ENCODE results near the gene APC.
A peak's percentile ranks its signal among the peaks of the same experiment; 100 is the strongest.

The APC gene

DNA sequence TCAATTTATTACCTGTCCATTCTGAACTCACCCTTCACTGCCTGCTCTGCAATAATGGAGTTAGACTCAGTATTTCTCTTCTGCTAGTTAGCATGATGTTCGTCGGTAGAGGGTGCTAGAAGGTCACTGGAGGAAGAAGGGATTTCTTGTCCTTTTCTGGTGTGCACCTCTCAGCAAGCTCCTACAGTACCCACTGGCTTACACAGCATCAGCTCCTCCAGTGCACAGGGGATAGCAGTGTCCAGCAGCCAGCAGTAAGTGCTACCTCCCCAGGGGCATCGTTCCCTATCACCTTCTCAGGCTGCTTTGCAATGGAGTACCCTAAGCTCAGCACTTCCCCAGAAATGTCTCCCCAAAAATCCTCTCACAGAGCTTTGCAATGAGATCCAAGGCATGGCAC is 45.9 kb upstream of the APC start (continued):
- TF ChIP-seq ZNF2 (tag by site-specific recombination; IDR thresholded peaks at IDR 0.05) = peak; percentile 35; the same call in 1 of the 2 replicates
- no peak for TF ChIP-seq ZNF341 (tag by site-specific recombination; IDR thresholded peaks at IDR 0.05; ENCODE audit: low read depth)
- TF ChIP-seq ZSCAN4 (tag by site-specific recombination; IDR thresholded peaks at IDR 0.05) = 0 out of 2 replicates have a peak, but pooled peaks have one; percentile 15
- peak; percentile 55 for TF ChIP-seq ZIC2 (tag by site-specific recombination; IDR thresholded peaks at IDR 0.05)
- TF ChIP-seq MZF1 (tag by site-specific recombination; IDR thresholded peaks at IDR 0.05; ENCODE audit: borderline replicate concordance) = peak; percentile 73; the same call in 1 of the 2 replicates
- peak; percentile 90; the same call in 1 of the 2 replicates for TF ChIP-seq TRIM28 (IDR thresholded peaks at IDR 0.05; ENCODE audit: borderline replicate concordance, low read length)
- TF ChIP-seq ZNF747 (tag by site-specific recombination; IDR thresholded peaks at IDR 0.05) = no peak
- TF ChIP-seq ZNF629 (tag by site-specific recombination; IDR thresholded peaks at IDR 0.05) = no peak
- TF ChIP-seq ZNF223 (tag by site-specific recombination; IDR thresholded peaks at IDR 0.05) = no peak
- TF ChIP-seq ZFP41 (tag by site-specific recombination; IDR thresholded peaks at IDR 0.05; ENCODE audit: borderline replicate concordance) = no peak
- peak; percentile 65; the same call in 1 of the 2 replicates for TF ChIP-seq ZSCAN30 (tag by site-specific recombination; IDR thresholded peaks at IDR 0.05)

GRCh38 chr5:112692472-112692871 is 45.2 kb upstream of the APC start:
- POLR2A ChIA-PET = interaction anchor here (1.0 kb wide), 1 partner anchor 15 kb away, joined by 4 read pairs; no protein-coding TSS in a partner anchor
- Histone ChIP-seq H3K36me3 (ENCODE audit: control insufficient read depth in 2 of 2, insufficient read depth in 1 of 2, low read length in 2 of 2) (no peaks in the 10 kb centered on the region), H3K4me3 (ENCODE audit: low read depth, low read length) (no peak overlapping the region), H3K4me1 (ENCODE audit: control insufficient read depth, insufficient read depth, low read length) (no peaks in the 10 kb centered on the region), H3K9me3 (ENCODE audit: control insufficient read depth, insufficient read depth, low read depth, low read length) (no peaks in the 10 kb centered on the region), H3K27ac (ENCODE audit: extremely low read depth, low read depth, low read length) (no peak overlapping the region)
- CTCF ChIA-PET = interaction anchor here (0.6 to 8.7 kb wide), 25 partner anchors 9 to 914 kb away, joined by 3 to 152 read pairs (median 4); no protein-coding TSS in a partner anchor
- TF ChIP-seq ZNF324 (tag by site-specific recombination; IDR thresholded peaks at IDR 0.05) (no peak), ZNF626 (tag by site-specific recombination; IDR thresholded peaks at IDR 0.05) (no peak), ZNF513 (tag by site-specific recombination; IDR thresholded peaks at IDR 0.05) (no peak), REST (tag by site-specific recombination; IDR thresholded peaks at IDR 0.05) (no peak), ZNF202 (tag by site-specific recombination; IDR thresholded peaks at IDR 0.05; ENCODE audit: borderline replicate concordance) (no peak), ZNF266 (tag by site-specific recombination; IDR thresholded peaks at IDR 0.05; ENCODE audit: low read depth) (no peak), KLF7 (tag by site-specific recombination; IDR thresholded peaks at IDR 0.05; ENCODE audit: borderline replicate concordance) (no peak), KLF17 (tag by site-specific recombination; IDR thresholded peaks at IDR 0.05) (no peak), ZNF404 (tag by site-specific recombination; IDR thresholded peaks at IDR 0.05) (no peak), TCF7L2 (IDR thresholded peaks at IDR 0.05; ENCODE audit: borderline replicate concordance, low read depth, low read length) (no peak), KLF10 (tag by site-specific recombination; IDR thresholded peaks at IDR 0.05) (no peak), ZNF664 (tag by site-specific recombination; IDR thresholded peaks at IDR 0.05) (no peak)
- TF ChIP-seq, protein P1, sequence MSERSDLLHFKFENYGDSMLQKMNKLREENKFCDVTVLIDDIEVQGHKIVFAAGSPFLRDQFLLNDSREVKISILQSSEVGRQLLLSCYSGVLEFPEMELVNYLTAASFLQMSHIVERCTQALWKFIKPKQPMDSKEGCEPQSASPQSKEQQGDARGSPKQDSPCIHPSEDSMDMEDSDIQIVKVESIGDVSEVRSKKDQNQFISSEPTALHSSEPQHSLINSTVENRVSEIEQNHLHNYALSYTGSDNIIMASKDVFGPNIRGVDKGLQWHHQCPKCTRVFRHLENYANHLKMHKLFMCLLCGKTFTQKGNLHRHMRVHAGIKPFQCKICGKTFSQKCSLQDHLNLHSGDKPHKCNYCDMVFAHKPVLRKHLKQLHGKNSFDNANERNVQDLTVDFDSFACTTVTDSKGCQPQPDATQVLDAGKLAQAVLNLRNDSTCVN (tag by site-specific recombination; optimal IDR thresholded peaks at IDR 0.05) = no peak
- TF ChIP-seq, protein P2, sequence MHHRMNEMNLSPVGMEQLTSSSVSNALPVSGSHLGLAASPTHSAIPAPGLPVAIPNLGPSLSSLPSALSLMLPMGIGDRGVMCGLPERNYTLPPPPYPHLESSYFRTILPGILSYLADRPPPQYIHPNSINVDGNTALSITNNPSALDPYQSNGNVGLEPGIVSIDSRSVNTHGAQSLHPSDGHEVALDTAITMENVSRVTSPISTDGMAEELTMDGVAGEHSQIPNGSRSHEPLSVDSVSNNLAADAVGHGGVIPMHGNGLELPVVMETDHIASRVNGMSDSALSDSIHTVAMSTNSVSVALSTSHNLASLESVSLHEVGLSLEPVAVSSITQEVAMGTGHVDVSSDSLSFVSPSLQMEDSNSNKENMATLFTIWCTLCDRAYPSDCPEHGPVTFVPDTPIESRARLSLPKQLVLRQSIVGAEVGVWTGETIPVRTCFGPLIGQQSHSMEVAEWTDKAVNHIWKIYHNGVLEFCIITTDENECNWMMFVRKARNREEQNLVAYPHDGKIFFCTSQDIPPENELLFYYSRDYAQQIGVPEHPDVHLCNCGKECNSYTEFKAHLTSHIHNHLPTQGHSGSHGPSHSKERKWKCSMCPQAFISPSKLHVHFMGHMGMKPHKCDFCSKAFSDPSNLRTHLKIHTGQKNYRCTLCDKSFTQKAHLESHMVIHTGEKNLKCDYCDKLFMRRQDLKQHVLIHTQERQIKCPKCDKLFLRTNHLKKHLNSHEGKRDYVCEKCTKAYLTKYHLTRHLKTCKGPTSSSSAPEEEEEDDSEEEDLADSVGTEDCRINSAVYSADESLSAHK (tag by site-specific recombination; IDR thresholded peaks at IDR 0.05) = no peak
- TF ChIP-seq, protein P3, sequence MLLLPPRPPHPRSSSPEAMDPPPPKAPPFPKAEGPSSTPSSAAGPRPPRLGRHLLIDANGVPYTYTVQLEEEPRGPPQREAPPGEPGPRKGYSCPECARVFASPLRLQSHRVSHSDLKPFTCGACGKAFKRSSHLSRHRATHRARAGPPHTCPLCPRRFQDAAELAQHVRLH (tag by site-specific recombination; IDR thresholded peaks at IDR 0.05) = no peak
